Measurements from ENCODE around the gene HCCS. TPM values are rescaled to one million over a fixed set of nuclear protein-coding genes. Genes with fewer than 3 reads are reported as not detected.

Gene HCCS
- total and polyA plus RNA-seq, 2 of the 13 experiments (the other 11 are each of a cell fraction or from before 2014, with no cell fraction given), result 15.4 to 16.7 TPM

DNA sequence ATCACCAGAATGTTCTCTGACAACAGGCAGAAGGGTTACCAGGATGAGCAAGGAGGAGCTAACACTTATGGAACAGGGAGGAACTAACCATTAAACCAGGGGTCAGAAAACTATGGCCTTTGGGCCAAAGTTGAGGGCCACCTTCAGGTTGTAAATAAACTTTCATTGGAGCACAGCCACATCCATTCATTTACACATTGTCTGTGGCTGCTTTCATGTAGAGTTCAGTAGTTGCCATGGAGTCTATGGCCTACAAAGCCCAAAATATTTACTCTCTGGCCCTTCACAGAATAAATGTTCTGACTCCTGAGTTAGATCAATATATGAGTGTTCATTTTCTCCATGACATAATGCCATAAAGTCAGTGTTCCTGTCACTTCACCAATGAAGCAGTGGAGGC lies 13.2 kb upstream of the HCCS start (continued):
- TF ChIP-seq, protein P1, sequence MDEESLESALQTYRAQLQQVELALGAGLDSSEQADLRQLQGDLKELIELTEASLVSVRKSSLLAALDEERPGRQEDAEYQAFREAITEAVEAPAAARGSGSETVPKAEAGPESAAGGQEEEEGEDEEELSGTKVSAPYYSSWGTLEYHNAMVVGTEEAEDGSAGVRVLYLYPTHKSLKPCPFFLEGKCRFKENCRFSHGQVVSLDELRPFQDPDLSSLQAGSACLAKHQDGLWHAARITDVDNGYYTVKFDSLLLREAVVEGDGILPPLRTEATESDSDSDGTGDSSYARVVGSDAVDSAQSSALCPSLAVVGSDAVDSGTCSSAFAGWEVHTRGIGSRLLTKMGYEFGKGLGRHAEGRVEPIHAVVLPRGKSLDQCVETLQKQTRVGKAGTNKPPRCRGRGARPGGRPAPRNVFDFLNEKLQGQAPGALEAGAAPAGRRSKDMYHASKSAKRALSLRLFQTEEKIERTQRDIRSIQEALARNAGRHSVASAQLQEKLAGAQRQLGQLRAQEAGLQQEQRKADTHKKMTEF (CRISPR knock-in tag; IDR thresholded peaks at IDR 0.05), result 0 out of 2 replicates have a peak, but pooled peaks have one; percentile 26
- TF ChIP-seq ZFP36L1 (CRISPR knock-in tag; IDR thresholded peaks at IDR 0.05) (0 out of 2 replicates have a peak, but pooled peaks have one; percentile 43), HNF4G (IDR thresholded peaks at IDR 0.05; ENCODE audit: borderline replicate concordance, low read depth, low read length) (peak; percentile 26; the same call in 1 of the 2 replicates), HNF4G (CRISPR knock-in tag; IDR thresholded peaks at IDR 0.05; ENCODE audit: borderline replicate concordance, low read depth) (peak; percentile 22; the same call in 1 of the 2 replicates), RARA (CRISPR knock-in tag; IDR thresholded peaks at IDR 0.05) (peak; percentile 79), ZZZ3 (CRISPR knock-in tag; IDR thresholded peaks at IDR 0.05; ENCODE audit: borderline replicate concordance) (no peak), FOXO1 (CRISPR knock-in tag; IDR thresholded peaks at IDR 0.05) (peak; percentile 18; the same call in 1 of the 2 replicates), ISL2 (CRISPR knock-in tag; IDR thresholded peaks at IDR 0.05) (peak; percentile 35; the same call in 1 of the 2 replicates), FOSL2 (CRISPR knock-in tag; IDR thresholded peaks at IDR 0.05) (peak; percentile 4; the same call in 1 of the 2 replicates), NKX3-1 (CRISPR knock-in tag; IDR thresholded peaks at IDR 0.05) (no peak), TCF7 (IDR thresholded peaks at IDR 0.05; ENCODE audit: low read depth) (peak; percentile 68; the same call in 1 of the 2 replicates), NR2F6 (IDR thresholded peaks at IDR 0.05) (peak; percentile 78), NR2F6 (CRISPR knock-in tag; IDR thresholded peaks at IDR 0.05) (peak; percentile 60), POGZ (CRISPR knock-in tag; IDR thresholded peaks at IDR 0.05) (peak; percentile 39; the same call in 1 of the 2 replicates), MLLT10 (CRISPR knock-in tag; IDR thresholded peaks at IDR 0.05) (no peak), GATAD2A (CRISPR knock-in tag; IDR thresholded peaks at IDR 0.05) (peak; percentile 26; the same call in 1 of the 2 replicates), HNF4A (CRISPR knock-in tag; IDR thresholded peaks at IDR 0.05) (peak; percentile 81)
- TF ChIP-seq, protein P2, sequence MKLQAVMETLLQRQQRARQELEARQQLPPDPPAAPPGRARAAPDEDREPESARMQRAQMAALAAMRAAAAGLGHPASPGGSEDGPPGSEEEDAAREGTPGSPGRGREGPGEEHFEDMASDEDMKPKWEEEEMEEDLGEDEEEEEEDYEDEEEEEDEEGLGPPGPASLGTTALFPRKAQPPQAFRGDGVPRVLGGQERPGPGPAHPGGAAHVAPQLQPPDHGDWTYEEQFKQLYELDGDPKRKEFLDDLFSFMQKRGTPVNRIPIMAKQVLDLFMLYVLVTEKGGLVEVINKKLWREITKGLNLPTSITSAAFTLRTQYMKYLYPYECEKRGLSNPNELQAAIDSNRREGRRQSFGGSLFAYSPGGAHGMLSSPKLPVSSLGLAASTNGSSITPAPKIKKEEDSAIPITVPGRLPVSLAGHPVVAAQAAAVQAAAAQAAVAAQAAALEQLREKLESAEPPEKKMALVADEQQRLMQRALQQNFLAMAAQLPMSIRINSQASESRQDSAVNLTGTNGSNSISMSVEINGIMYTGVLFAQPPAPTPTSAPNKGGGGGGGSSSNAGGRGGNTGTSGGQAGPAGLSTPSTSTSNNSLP (IDR thresholded peaks at IDR 0.05; ENCODE audit: low read depth, low read length), result peak; percentile 73; the same call in 1 of the 2 replicates
- TF ChIP-seq, protein P3, sequence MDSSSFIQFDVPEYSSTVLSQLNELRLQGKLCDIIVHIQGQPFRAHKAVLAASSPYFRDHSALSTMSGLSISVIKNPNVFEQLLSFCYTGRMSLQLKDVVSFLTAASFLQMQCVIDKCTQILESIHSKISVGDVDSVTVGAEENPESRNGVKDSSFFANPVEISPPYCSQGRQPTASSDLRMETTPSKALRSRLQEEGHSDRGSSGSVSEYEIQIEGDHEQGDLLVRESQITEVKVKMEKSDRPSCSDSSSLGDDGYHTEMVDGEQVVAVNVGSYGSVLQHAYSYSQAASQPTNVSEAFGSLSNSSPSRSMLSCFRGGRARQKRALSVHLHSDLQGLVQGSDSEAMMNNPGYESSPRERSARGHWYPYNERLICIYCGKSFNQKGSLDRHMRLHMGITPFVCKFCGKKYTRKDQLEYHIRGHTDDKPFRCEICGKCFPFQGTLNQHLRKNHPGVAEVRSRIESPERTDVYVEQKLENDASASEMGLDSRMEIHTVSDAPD (CRISPR knock-in tag; IDR thresholded peaks at IDR 0.05), result no peak
- TF ChIP-seq, protein P4, sequence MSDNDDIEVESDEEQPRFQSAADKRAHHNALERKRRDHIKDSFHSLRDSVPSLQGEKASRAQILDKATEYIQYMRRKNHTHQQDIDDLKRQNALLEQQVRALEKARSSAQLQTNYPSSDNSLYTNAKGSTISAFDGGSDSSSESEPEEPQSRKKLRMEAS (IDR thresholded peaks at IDR 0.05), result no peak
- TF ChIP-seq, protein P5, sequence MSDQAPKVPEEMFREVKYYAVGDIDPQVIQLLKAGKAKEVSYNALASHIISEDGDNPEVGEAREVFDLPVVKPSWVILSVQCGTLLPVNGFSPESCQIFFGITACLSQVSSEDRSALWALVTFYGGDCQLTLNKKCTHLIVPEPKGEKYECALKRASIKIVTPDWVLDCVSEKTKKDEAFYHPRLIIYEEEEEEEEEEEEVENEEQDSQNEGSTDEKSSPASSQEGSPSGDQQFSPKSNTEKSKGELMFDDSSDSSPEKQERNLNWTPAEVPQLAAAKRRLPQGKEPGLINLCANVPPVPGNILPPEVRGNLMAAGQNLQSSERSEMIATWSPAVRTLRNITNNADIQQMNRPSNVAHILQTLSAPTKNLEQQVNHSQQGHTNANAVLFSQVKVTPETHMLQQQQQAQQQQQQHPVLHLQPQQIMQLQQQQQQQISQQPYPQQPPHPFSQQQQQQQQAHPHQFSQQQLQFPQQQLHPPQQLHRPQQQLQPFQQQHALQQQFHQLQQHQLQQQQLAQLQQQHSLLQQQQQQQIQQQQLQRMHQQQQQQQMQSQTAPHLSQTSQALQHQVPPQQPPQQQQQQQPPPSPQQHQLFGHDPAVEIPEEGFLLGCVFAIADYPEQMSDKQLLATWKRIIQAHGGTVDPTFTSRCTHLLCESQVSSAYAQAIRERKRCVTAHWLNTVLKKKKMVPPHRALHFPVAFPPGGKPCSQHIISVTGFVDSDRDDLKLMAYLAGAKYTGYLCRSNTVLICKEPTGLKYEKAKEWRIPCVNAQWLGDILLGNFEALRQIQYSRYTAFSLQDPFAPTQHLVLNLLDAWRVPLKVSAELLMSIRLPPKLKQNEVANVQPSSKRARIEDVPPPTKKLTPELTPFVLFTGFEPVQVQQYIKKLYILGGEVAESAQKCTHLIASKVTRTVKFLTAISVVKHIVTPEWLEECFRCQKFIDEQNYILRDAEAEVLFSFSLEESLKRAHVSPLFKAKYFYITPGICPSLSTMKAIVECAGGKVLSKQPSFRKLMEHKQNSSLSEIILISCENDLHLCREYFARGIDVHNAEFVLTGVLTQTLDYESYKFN (CRISPR knock-in tag; conservative IDR thresholded peaks at IDR 0.05), result peak; percentile 74

Measured in HepG2 (cell line).